ENCODE measurements around the gene SCARB1.

DNA sequence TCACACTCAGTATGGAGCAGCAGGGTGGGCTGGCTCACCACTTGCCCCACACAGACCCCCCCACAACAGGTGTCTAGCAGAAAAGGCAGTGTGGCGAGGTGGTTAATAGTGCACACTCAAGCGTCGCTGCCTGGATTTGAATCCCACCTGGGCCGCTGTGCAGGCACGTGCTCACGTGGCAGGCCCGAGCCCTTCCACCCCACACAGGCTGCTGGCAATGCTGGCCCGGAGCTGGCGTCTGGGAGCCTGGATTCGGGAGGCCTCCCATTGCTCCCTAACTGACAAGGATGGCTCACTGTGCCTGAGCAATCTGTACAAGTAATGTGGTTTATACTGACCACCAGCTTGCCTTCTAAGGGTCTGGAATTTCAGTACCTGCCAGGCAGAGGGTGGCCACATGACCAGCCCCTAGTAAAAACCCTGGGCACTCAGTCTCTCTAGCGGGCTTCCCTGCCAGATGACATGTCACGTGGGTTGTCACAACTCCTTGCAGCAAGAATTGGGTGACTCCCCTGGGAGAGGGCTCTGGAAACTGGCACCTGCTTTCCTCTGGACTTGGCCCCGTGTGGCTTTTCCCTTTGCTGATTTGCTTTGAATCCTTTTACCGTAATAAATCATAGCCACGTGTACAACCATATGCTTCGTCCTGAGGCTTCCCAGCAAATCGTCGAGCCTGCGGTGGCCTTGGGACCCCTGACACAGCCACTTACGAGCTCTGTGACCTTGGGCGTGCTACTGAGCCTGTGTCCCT lies 72.8 kb downstream of the SCARB1 start:
- no peak for TF ChIP-seq CTCF (IDR thresholded peaks at IDR 0.05)
- no peak for TF ChIP-seq REST (IDR thresholded peaks at IDR 0.05; ENCODE audit: insufficient read depth in 1 of 2, low read depth in 2 of 2, low read length in 1 of 2)
- no peak for TF ChIP-seq POLR2AphosphoS5 (IDR thresholded peaks at IDR 0.05; ENCODE audit: low read depth, low read length)

All from Panc1 (cell line).